ENCODE results near the gene HFM1.
"Not testable (repeated sequence)": the region's sequence is repeated elsewhere in the genome, so short reads cannot be mapped to it uniquely, and the experiment has no call there.

The HFM1 gene, protein sequence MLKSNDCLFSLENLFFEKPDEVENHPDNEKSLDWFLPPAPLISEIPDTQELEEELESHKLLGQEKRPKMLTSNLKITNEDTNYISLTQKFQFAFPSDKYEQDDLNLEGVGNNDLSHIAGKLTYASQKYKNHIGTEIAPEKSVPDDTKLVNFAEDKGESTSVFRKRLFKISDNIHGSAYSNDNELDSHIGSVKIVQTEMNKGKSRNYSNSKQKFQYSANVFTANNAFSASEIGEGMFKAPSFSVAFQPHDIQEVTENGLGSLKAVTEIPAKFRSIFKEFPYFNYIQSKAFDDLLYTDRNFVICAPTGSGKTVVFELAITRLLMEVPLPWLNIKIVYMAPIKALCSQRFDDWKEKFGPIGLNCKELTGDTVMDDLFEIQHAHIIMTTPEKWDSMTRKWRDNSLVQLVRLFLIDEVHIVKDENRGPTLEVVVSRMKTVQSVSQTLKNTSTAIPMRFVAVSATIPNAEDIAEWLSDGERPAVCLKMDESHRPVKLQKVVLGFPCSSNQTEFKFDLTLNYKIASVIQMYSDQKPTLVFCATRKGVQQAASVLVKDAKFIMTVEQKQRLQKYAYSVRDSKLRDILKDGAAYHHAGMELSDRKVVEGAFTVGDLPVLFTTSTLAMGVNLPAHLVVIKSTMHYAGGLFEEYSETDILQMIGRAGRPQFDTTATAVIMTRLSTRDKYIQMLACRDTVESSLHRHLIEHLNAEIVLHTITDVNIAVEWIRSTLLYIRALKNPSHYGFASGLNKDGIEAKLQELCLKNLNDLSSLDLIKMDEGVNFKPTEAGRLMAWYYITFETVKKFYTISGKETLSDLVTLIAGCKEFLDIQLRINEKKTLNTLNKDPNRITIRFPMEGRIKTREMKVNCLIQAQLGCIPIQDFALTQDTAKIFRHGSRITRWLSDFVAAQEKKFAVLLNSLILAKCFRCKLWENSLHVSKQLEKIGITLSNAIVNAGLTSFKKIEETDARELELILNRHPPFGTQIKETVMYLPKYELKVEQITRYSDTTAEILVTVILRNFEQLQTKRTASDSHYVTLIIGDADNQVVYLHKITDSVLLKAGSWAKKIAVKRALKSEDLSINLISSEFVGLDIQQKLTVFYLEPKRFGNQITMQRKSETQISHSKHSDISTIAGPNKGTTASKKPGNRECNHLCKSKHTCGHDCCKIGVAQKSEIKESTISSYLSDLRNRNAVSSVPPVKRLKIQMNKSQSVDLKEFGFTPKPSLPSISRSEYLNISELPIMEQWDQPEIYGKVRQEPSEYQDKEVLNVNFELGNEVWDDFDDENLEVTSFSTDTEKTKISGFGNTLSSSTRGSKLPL (N-terminal part only)

DNA sequence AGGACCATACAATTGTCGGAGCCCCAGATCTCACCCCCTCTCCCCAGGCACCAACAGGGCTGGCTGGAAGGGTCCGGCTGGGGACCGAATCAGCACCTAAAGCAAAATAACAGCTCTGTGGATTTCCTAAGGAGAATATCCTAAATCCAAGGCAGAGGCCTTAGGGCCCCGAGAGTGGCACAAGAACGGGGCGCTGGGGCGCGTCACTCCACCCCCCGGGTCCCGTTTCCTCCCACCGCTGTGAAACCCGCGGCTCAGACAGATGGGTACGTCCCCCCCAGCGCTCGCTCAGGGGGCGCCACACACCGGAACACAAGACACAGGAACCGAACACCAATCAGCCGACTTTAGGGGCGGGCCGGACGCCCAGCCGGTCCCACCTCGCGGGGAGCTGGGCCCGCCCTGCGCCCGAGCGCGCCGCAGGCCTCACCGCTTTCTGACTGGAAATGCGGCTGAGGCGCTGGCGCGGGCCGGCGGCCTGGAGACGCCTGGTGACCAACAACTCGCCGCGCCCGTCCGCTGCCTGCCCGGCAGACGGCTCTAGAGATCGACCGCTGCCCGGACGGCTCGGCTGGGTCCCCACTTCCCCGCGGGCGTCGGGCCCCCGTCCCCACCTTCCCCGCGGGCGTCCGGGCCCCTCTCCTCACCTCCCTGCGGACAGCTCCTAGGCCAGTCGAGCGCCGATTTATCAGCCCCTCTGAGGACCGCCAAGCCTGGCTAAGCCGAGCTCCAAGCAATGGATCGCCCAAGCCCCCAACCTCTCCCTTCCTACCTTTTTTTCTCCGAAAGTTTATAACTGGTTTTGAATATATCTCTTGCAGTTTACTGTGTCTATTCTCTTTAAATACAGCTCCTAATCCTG lies at the start of gene HFM1:
TSS of gene HFM1 (minus strand) at position 687 of the 862 bp plus-strand sequence. CDS start 3,755 bp downstream, outside the sequence.
- H3K27me3 ChIP-seq (replicated peaks; ENCODE audit: control insufficient read depth, insufficient read depth, low read length) = no peaks in the 10 kb centered on the region
- peak within 1 kb of the TSS; percentile 53 for H3K4me3 ChIP-seq (replicated peaks; ENCODE audit: low read depth, low read length)
- H3K36me3 ChIP-seq (ENCODE audit: control insufficient read depth, insufficient read depth, low read length) = no peaks in the 10 kb centered on the region
- peak; percentile 83 for DNase-seq (ENCODE audit: extremely low read depth, insufficient read length)
- no peak for TF ChIP-seq CTCF (IDR thresholded peaks at IDR 0.05; ENCODE audit: insufficient read depth, low read length, poor library complexity, severe bottlenecking)

GRCh38 chr1:91454136-91454535 lies 49.5 kb upstream of the HFM1 start:
- no peak for DNase-seq (ENCODE audit: extremely low read depth, insufficient read length)
- TF ChIP-seq CTCF (IDR thresholded peaks at IDR 0.05; ENCODE audit: insufficient read depth, low read length, poor library complexity, severe bottlenecking) = no peak
- Histone ChIP-seq H3K4me3 (replicated peaks; ENCODE audit: low read depth, low read length) (no peak overlapping the region), H3K36me3 (ENCODE audit: control insufficient read depth, insufficient read depth, low read length) (no peaks in the 10 kb centered on the region), H3K27me3 (replicated peaks; ENCODE audit: control insufficient read depth, insufficient read depth, low read length) (no peaks in the 10 kb centered on the region)

- H3K4me3 ChIP-seq (replicated peaks; ENCODE audit: low read depth, low read length) = no peak overlapping the region
- DNase-seq (ENCODE audit: extremely low read depth, insufficient read length) = no peak
- no peaks in the 10 kb centered on the region for H3K27me3 ChIP-seq (replicated peaks; ENCODE audit: control insufficient read depth, insufficient read depth, low read length)
- no peaks in the 10 kb centered on the region for H3K36me3 ChIP-seq (ENCODE audit: control insufficient read depth, insufficient read depth, low read length)
- TF ChIP-seq CTCF (IDR thresholded peaks at IDR 0.05; ENCODE audit: insufficient read depth, low read length, poor library complexity, severe bottlenecking) = no peak
Measured at GRCh38 chr1:91450260-91450659, 45.6 kb upstream of the HFM1 start.

- H3K27me3 ChIP-seq (replicated peaks; ENCODE audit: control insufficient read depth, insufficient read depth, low read length); H3K36me3 ChIP-seq (ENCODE audit: control insufficient read depth, insufficient read depth, low read length); DNase-seq (ENCODE audit: extremely low read depth, insufficient read length); H3K4me3 ChIP-seq (replicated peaks; ENCODE audit: low read depth, low read length): not testable (repeated sequence)
Measured at GRCh38 chr1:91447782-91448181, 43.1 kb upstream of the HFM1 start.

DNA sequence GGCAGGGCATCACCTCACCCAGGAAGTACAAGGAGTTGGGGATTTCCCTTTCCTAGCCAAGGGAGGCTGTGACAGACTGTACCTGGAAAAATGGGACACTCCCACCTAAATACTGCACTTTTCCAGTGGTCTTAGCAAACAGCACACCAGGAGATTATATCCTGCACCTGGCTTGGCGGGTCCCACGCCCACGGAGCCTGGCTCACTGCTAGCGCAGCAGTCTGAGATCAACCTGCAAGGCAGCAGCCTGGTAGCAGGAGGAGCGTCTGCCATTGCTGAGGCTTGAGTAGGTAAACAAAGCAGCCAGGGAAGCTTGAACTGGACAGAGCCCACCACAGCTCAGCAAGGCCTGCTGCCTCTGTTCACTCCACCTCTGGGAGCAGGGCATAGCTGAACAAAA lies 37.3 kb upstream of the HFM1 start:
- not testable (repeated sequence) for H3K27me3 ChIP-seq (replicated peaks; ENCODE audit: control insufficient read depth, insufficient read depth, low read length); DNase-seq (ENCODE audit: extremely low read depth, insufficient read length); H3K4me3 ChIP-seq (replicated peaks; ENCODE audit: low read depth, low read length); H3K36me3 ChIP-seq (ENCODE audit: control insufficient read depth, insufficient read depth, low read length)

DNA sequence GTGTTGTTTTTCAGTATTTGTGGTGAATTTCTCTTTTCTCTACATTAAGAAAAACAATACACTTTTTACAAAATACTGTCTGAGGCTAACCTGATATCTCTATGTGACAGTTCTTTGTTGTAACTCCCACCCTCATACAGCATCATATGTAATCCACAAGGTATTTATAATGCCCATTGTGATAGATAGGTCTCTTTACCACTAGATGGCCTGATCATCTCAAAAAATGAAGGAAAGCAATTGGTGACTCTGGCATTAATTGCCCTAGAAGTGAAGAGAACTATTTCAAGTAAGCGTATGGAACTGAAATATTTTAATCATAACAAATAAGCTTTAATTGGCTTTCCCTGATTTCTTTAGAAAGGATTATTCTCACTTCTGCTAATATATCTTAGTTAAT lies 36.2 kb upstream of the HFM1 start:
- TF ChIP-seq CTCF (IDR thresholded peaks at IDR 0.05; ENCODE audit: insufficient read depth, low read length, poor library complexity, severe bottlenecking) = peak; percentile 32
- H3K36me3 ChIP-seq (ENCODE audit: control insufficient read depth, insufficient read depth, low read length) = no peaks in the 10 kb centered on the region
- DNase-seq (ENCODE audit: extremely low read depth, insufficient read length) = no peak

More for the DNA sequence above, 36.2 kb upstream of the HFM1 start:
- Histone ChIP-seq H3K4me3 (replicated peaks; ENCODE audit: low read depth, low read length) (no peak overlapping the region), H3K27me3 (replicated peaks; ENCODE audit: control insufficient read depth, insufficient read depth, low read length) (no peaks in the 10 kb centered on the region)

Data from GM06990 (cell line).